Lung (tissue), 16 donors: ENCODE results near the gene NEU2. TPM values are rescaled to one million over a fixed set of nuclear protein-coding genes. Genes with fewer than 3 reads are reported as not detected.

Experiments
- ATAC-seq: fragments of 200-7000 bp; cut with Tn5 transposase; one replicate; pipeline ENCODE4 v1.9.1; 2020; ENCODE audit warnings: moderate number of reproducible peaks; ENCODE audit not compliant: insufficient read depth, low FRiP score
- DNase-seq, 3 donors: peaks; one replicate each; pipeline ENCODE4 v3.0.0-alpha.2; 2013 to 2017
- H3K27ac ChIP-seq, 2 donors: one replicate each; pipeline ENCODE4 v1.5.1; 2013; ENCODE audit warnings: mild to moderate bottlenecking in 2 of 2, moderate library complexity in 2 of 2, control low read depth in 1 of 2, inconsistent platforms in 1 of 2, low read depth in 1 of 2, low read length in 1 of 2
- H3K27me3 ChIP-seq, 3 donors: one replicate each; pipeline ENCODE4 v1.5.1; 2013; ENCODE audit warnings: low read length in 2 of 3; ENCODE audit not compliant: control insufficient read depth in 3 of 3, insufficient read depth in 3 of 3
- H3K36me3 ChIP-seq, 4 donors: one replicate each; pipeline ENCODE4 v1.5.1; 2013; ENCODE audit warnings: low read length in 4 of 4, mild to moderate bottlenecking in 1 of 4, moderate library complexity in 1 of 4; ENCODE audit not compliant: control insufficient read depth in 4 of 4, insufficient read depth in 4 of 4
- H3K4me1 ChIP-seq, 5 donors: one replicate each; pipeline ENCODE4 v1.5.1; 2013; ENCODE audit warnings: low read length in 5 of 5, mild to moderate bottlenecking in 2 of 5, moderate library complexity in 1 of 5; ENCODE audit not compliant: control insufficient read depth in 5 of 5, insufficient read depth in 5 of 5
- H3K4me3 ChIP-seq: one replicate; pipeline ENCODE4 v1.5.1; 2013; ENCODE audit warnings: mild to moderate bottlenecking, control low read depth, moderate library complexity
- H3K9ac ChIP-seq, 2 donors: one replicate each; pipeline ENCODE4 v1.5.1; 2013; ENCODE audit warnings: low read length in 2 of 2, control low read depth in 1 of 2; ENCODE audit not compliant: insufficient read depth in 1 of 2
- H3K9me3 ChIP-seq, 4 donors: one replicate each; pipeline ENCODE4 v1.5.1; 2013; ENCODE audit warnings: low read length in 3 of 4, mild to moderate bottlenecking in 1 of 4, moderate library complexity in 1 of 4; ENCODE audit not compliant: control insufficient read depth in 4 of 4, insufficient read depth in 3 of 4
- CTCF ChIP-seq: IDR thresholded peaks from 2 replicates; pipeline ENCODE4 v1.5.1; 2012; ENCODE audit warnings: mild to moderate bottlenecking; ENCODE audit errors: control extremely low read depth, extremely low read depth
- WGBS, 2 donors: extraction: QIAGEN DNeasy Blood & Tissue Kit; methylation state at CpG; one replicate each; pipeline ENCODE4 v1.1.7; 2013; 5-methylcytosine and 5-hydroxymethylcytosine counted together
- long read RNA-seq, 5 donors: transcript quantifications; one replicate each; lab custom pipeline, GENCODE V29; 2026
- polyA plus RNA-seq, 2 donors: library from polyadenylated mRNA; stranded (reverse); fragments of 200-250 nt; gene quantifications; one replicate each; pipeline ENCODE4 v1.2.1, GENCODE V29; 2013
- total RNA-seq, 2 donors: library from RNA; depleted of rRNA in 1 of 2; stranded (reverse); fragments of >200 nt in 1 of 2; gene quantifications; one replicate each; pipeline ENCODE4 v1.2.1, GENCODE V29; 2014 to 2021
- donor health status: control.
- donor health status: control.
- donor health status: Bipolar disorder and iron deficiency.
- donor health status: healthy.
- donor health status: DM: yes; HTN: yes; CAD: no.

Gene NEU2
- total RNA-seq (not detected), polyA plus RNA-seq (not detected)
- long read RNA-seq, donor 1: 0 reads
- long read RNA-seq, donor 2: 0 reads
- long read RNA-seq, donor 3: 0 reads
- long read RNA-seq, donor 4: 0 reads
- long read RNA-seq, donor 5: 0 reads

- Histone ChIP-seq H3K4me3 (no peak within 1 kb of the TSS), H3K36me3 (no peaks in the 10 kb centered on the region), H3K27ac (no peak within 1 kb of the TSS), H3K9ac (no peak within 1 kb of the TSS), H3K9me3 (no peaks in the 10 kb centered on the region), H3K27me3 (no peaks in the 10 kb centered on the region), H3K4me1 (no peaks in the 10 kb centered on the region)
- no peak for TF ChIP-seq CTCF
- ATAC-seq (no peak), DNase-seq (no peak)
- WGBS, 2 donors: 92 to 93% methylated on average over 13 of the region's 13 CpGs
These were observed at the start of gene NEU2 for GRCh38 chr2:233032551-233033320. Gene NEU2 (plus strand): TSS chr2:233032672. CDS start chr2:233032672, 0 bp downstream.

- H3K36me3 ChIP-seq: no peaks in the 10 kb centered on the region
- peaks cover 0 to 6% (median 4%) of the 10 kb centered on the region in 4 donors for H3K9me3 ChIP-seq
- 56 to 61% methylated on average over 15 of the region's 15 CpGs for whole genome bisulfite sequencing, 2 donors
- H3K27ac ChIP-seq: no peak overlapping the region
- H3K4me3 ChIP-seq: no peak overlapping the region
- no peak for ATAC-seq
- no peak overlapping the region for H3K9ac ChIP-seq
- DNase-seq: no peak
- peaks cover 0 to 3% (median 0%) of the 10 kb centered on the region in 5 donors for H3K4me1 ChIP-seq
- TF ChIP-seq CTCF: no peak
- no peaks in the 10 kb centered on the region for H3K27me3 ChIP-seq
These were observed 49.4 kb upstream of the NEU2 start for GRCh38 chr2:232982926-232983668.

- no peak for TF ChIP-seq CTCF
- Histone ChIP-seq H3K9me3 (peaks cover 0 to 6% (median 4%) of the 10 kb centered on the region in 4 donors), H3K4me1 (peaks cover 0 to 3% (median 0%) of the 10 kb centered on the region in 5 donors), H3K27ac (no peak overlapping the region), H3K36me3 (no peaks in the 10 kb centered on the region), H3K9ac (no peak overlapping the region), H3K27me3 (no peaks in the 10 kb centered on the region), H3K4me3 (no peak overlapping the region)
- ATAC-seq: no peak
- WGBS, 2 donors: 66 to 85% methylated on average over 11 of the region's 11 CpGs
- no peak for DNase-seq
These were observed 48.8 kb upstream of the NEU2 start for GRCh38 chr2:232983669-232984140.
